Keratinocyte (primary cell): ENCODE data around the gene CIBAR2. TPM values are rescaled to one million over a fixed set of nuclear protein-coding genes. Genes with fewer than 3 reads are reported as not detected.

ENCODE experiments used
- DNase-seq: peaks from one replicate; pipeline ENCODE4 v3.0.0-alpha.2; 2011; ENCODE audit warnings: low read depth, missing footprints, low spot score
- FAIRE-seq: peaks from 2 replicates; lab custom pipeline; 2011; peaks lifted over from hg19 to GRCh38; lab: Jason Lieb, UNC
- H2AFZ ChIP-seq: 2 replicates; pipeline ENCODE4 v1.6.0; 2012; ENCODE audit warnings: low read length, control low read depth, inconsistent platforms; ENCODE audit not compliant: control insufficient read depth
- H3K27ac ChIP-seq: 2 replicates; pipeline ENCODE4 v1.5.1; 2011; ENCODE audit warnings: low read length; ENCODE audit not compliant: control insufficient read depth, insufficient read depth
- H3K27me3 ChIP-seq: 3 replicates; pipeline ENCODE4 v1.6.0; 2011; ENCODE audit warnings: low read length; ENCODE audit not compliant: control insufficient read depth, insufficient read depth; ENCODE audit errors: extremely low read depth
- H3K36me3 ChIP-seq, 2 experiments: 2 replicates in 1 of 2; 3 replicates in 1 of 2; pipeline ENCODE4 v1.5.1; 2011; ENCODE audit warnings: low read length in 2 of 2, mild to moderate bottlenecking in 1 of 2; ENCODE audit not compliant: control insufficient read depth in 2 of 2, insufficient read depth in 2 of 2; ENCODE audit errors: extremely low read depth in 1 of 2
- H3K4me1 ChIP-seq: 3 replicates; pipeline ENCODE4 v1.5.1; 2011; ENCODE audit warnings: low read length; ENCODE audit not compliant: control insufficient read depth, insufficient read depth; ENCODE audit errors: extremely low read depth
- H3K4me2 ChIP-seq: 3 replicates; pipeline ENCODE4 v1.6.0; 2011; ENCODE audit warnings: low read depth, low read length; ENCODE audit not compliant: control insufficient read depth, insufficient read depth; ENCODE audit errors: extremely low read depth
- H3K4me3 ChIP-seq, 3 experiments: fragments of 200-600 bp in 1 of 3; sonication (generic) in 1 of 3; 2 replicates in 2 of 3; 3 replicates in 1 of 3; pipeline ENCODE4 v1.5.1; 2011 to 2016; ENCODE audit warnings: low read length in 3 of 3, mild to moderate bottlenecking in 3 of 3, control low read depth in 2 of 3, inconsistent platforms in 1 of 3, low read depth in 1 of 3, mixed read lengths in 1 of 3, mixed run types in 1 of 3, moderate library complexity in 1 of 3; ENCODE audit not compliant: control insufficient read depth in 2 of 3, insufficient read depth in 2 of 3; ENCODE audit errors: extremely low read depth in 1 of 3
- H3K79me2 ChIP-seq: 2 replicates; pipeline ENCODE4 v1.6.0; 2012; ENCODE audit warnings: low read length; ENCODE audit not compliant: control insufficient read depth, insufficient read depth
- H3K9ac ChIP-seq: 3 replicates; pipeline ENCODE4 v1.6.0; 2011; ENCODE audit warnings: low read length; ENCODE audit not compliant: control insufficient read depth, insufficient read depth; ENCODE audit errors: extremely low read depth
- H3K9me1 ChIP-seq: 3 replicates; pipeline ENCODE4 v1.6.0; 2011; ENCODE audit warnings: low read length; ENCODE audit not compliant: control insufficient read depth, insufficient read depth; ENCODE audit errors: extremely low read depth
- H3K9me3 ChIP-seq: 2 replicates; pipeline ENCODE4 v1.5.1; 2012; ENCODE audit warnings: low read depth, low read length; ENCODE audit not compliant: control insufficient read depth
- H4K20me1 ChIP-seq: 3 replicates; pipeline ENCODE4 v1.6.0; 2011; ENCODE audit warnings: low read length; ENCODE audit not compliant: control insufficient read depth, insufficient read depth; ENCODE audit errors: extremely low read depth
- CTCF ChIP-seq, 3 experiments: IDR thresholded peaks in 1 of 3; conservative IDR thresholded peaks in 1 of 3; optimal IDR thresholded peaks in 1 of 3; 2 replicates in 2 of 3; 3 replicates in 1 of 3; pipeline versions ENCODE3 to v1.5.1; 2011; ENCODE audit warnings: low read length in 3 of 3, mild to moderate bottlenecking in 3 of 3, moderate library complexity in 2 of 3, control low read depth in 1 of 3, inconsistent platforms in 1 of 3; ENCODE audit not compliant: insufficient read depth in 2 of 3; ENCODE audit errors: extremely low read depth in 1 of 3
- EZH2 ChIP-seq: IDR thresholded peaks from one replicate; pipeline ENCODE4 v1.6.1; 2012; ENCODE audit warnings: inconsistent platforms, mild to moderate bottlenecking, low read length, moderate library complexity
- dilution Hi-C: fragments of 300-500 bp; cut with MboI; formaldehyde crosslinking; loops from one replicate; pipeline ENCODE4 v1.7.0; 2020; ENCODE audit warnings: low sequenced_read_pairs; ENCODE audit not compliant: extremely low pct_ligation_motif_present
- polyA plus RNA-seq, 5 experiments: library from polyadenylated mRNA; depleted of rRNA in 3 of 5; stranded (reverse) in 3 of 5; stranded (forward) in 1 of 5; unstranded in 1 of 5; fragments of >200 nt; gene quantifications; 1 replicate in 1 of 5; 2 replicates in 3 of 5; 3 replicates in 1 of 5; pipeline versions ENCODE4 v1.2.1 to v1.2.3, GENCODE V29; 2011 to 2012; ENCODE audit warnings: missing spikeins in 2 of 5, low read depth in 1 of 5, low replicate concordance in 1 of 5

CIBAR2 gene
- polyA plus RNA-seq, 1 donor (not counting 4 experiments of a cell fraction or from before 2014, with no cell fraction given): not detected

GRCh38 chr16:85126394-85126704 is 14.1 kb upstream of the CIBAR2 start:
- no peak overlapping the region for H2AFZ ChIP-seq
- no peak overlapping the region for H3K4me3 ChIP-seq
- FAIRE-seq (no peak), DNase-seq (no peak)
- TF ChIP-seq EZH2: no peak
- TF ChIP-seq CTCF (optimal IDR thresholded peaks at IDR 0.05 in 1 of 3, IDR thresholded peaks at IDR 0.05 in 1 of 3, conservative IDR thresholded peaks at IDR 0.05 in 1 of 3; ENCODE audit: extremely low read depth in 1 of 3, insufficient read depth in 2 of 3, low read length in 3 of 3): no peak
- peaks cover 8% of the 10 kb centered on the region for H3K27me3 ChIP-seq
- H3K4me1 ChIP-seq: peaks cover 3% of the 10 kb centered on the region
- no peak overlapping the region for H3K4me2 ChIP-seq
- H3K36me3 ChIP-seq: no peaks in the 10 kb centered on the region
- no peaks in the 10 kb centered on the region for H3K9me3 ChIP-seq
- H4K20me1 ChIP-seq: no peaks in the 10 kb centered on the region
- no peak overlapping the region for H3K27ac ChIP-seq
- dilution Hi-C loops: no loop called here
- no peak overlapping the region for H3K9ac ChIP-seq
- no peaks in the 10 kb centered on the region for H3K79me2 ChIP-seq
- H3K9me1 ChIP-seq: no peaks in the 10 kb centered on the region

GRCh38 chr16:85125570-85126393 is 13.5 kb upstream of the CIBAR2 start:
- peaks cover 3% of the 10 kb centered on the region for H3K4me1 ChIP-seq
- no peak overlapping the region for H3K9ac ChIP-seq
- peaks cover 8% of the 10 kb centered on the region for H3K27me3 ChIP-seq
- H3K79me2 ChIP-seq: no peaks in the 10 kb centered on the region
- H3K9me1 ChIP-seq: no peaks in the 10 kb centered on the region
- no peak overlapping the region for H2AFZ ChIP-seq
- dilution Hi-C loops: no loop called here
- no peaks in the 10 kb centered on the region for H4K20me1 ChIP-seq
- no peaks in the 10 kb centered on the region for H3K9me3 ChIP-seq
- no peak overlapping the region for H3K27ac ChIP-seq
- FAIRE-seq (no peak), DNase-seq (no peak)
- H3K4me2 ChIP-seq: no peak overlapping the region
- no peak for TF ChIP-seq CTCF (optimal IDR thresholded peaks at IDR 0.05 in 1 of 3, IDR thresholded peaks at IDR 0.05 in 1 of 3, conservative IDR thresholded peaks at IDR 0.05 in 1 of 3; ENCODE audit: extremely low read depth in 1 of 3, insufficient read depth in 2 of 3, low read length in 3 of 3)
- TF ChIP-seq EZH2: no peak
- H3K4me3 ChIP-seq: no peak overlapping the region
- no peaks in the 10 kb centered on the region for H3K36me3 ChIP-seq
